SK-N-SH (cell line): ENCODE measurements around the gene PHKA2. TPM values are rescaled to one million over a fixed set of nuclear protein-coding genes. Genes with fewer than 3 reads are reported as not detected.

ENCODE experiments used
- CTCF ChIA-PET: fragments of 300-600, 350-600 bp; formaldehyde crosslinking; extraction: SDS; loops from one replicate; lab custom pipeline; 2021; lab: Yijun Ruan, JAX
- POLR2A ChIA-PET: fragments of 350-600 bp; sonication (Branson Sonifier 250); formaldehyde crosslinking; extraction: SDS; loops from one replicate; lab custom pipeline; 2020; ENCODE audit warnings: antibody characterized with exemption, inconsistent platforms; lab: Yijun Ruan, JAX
- DNase-seq: peaks from one replicate; pipeline ENCODE4 v3.0.0; 2012
- H2AFZ ChIP-seq: fragments of 200-600 bp; sonication (generic); 2 replicates; pipeline ENCODE4 v1.8.1; 2016; ENCODE audit warnings: antibody characterized with exemption, mild to moderate bottlenecking, low read depth
- H3F3A ChIP-seq: fragments of 200-600 bp; sonication (generic); replicated peaks from 2 replicates; pipeline ENCODE3; 2016; ENCODE audit warnings: antibody characterized with exemption, mild to moderate bottlenecking; ENCODE audit not compliant: insufficient read depth
- H3K27ac ChIP-seq, 2 experiments: fragments of 200-500 bp in 1 of 2; fragments of 200-600 bp in 1 of 2; sonication (Bioruptor generic) in 1 of 2; sonication (generic), shearing (Covaris generic) in 1 of 2; 2 replicates each; pipeline versions ENCODE4 v1.5.1 to v1.6.1; 2014 to 2016; ENCODE audit warnings: low read depth in 2 of 2, inconsistent platforms in 1 of 2, low read length in 1 of 2, mild to moderate bottlenecking in 1 of 2, mixed read lengths in 1 of 2
- H3K27me3 ChIP-seq: fragments of 200-600 bp; sonication (generic), shearing (Covaris generic); 2 replicates; pipeline ENCODE4 v1.6.1; 2016; ENCODE audit warnings: mixed run types; ENCODE audit not compliant: insufficient read depth
- H3K36me3 ChIP-seq, 2 experiments: fragments of 200-500 bp in 1 of 2; fragments of 200-600 bp in 1 of 2; sonication (Bioruptor generic) in 1 of 2; sonication (generic) in 1 of 2; replicated peaks in 1 of 2; 2 replicates each; pipeline versions ENCODE3 to v1.5.1; 2014 to 2016; ENCODE audit warnings: low read length in 1 of 2, mild to moderate bottlenecking in 1 of 2; ENCODE audit not compliant: insufficient read depth in 2 of 2, control insufficient read depth in 1 of 2
- H3K4me1 ChIP-seq, 2 experiments: fragments of 200-500 bp in 1 of 2; fragments of 200-600 bp in 1 of 2; sonication (Bioruptor generic) in 1 of 2; sonication (generic), shearing (Covaris generic) in 1 of 2; 2 replicates each; pipeline versions ENCODE4 v1.5.1 to v1.6.1; 2014 to 2016; ENCODE audit warnings: low read depth in 1 of 2, low read length in 1 of 2, mixed run types in 1 of 2; ENCODE audit not compliant: insufficient read depth in 2 of 2, control insufficient read depth in 1 of 2
- H3K4me2 ChIP-seq: fragments of 200-600 bp; sonication (generic), shearing (Covaris generic); 2 replicates; pipeline ENCODE4 v1.6.1; 2017; ENCODE audit warnings: mixed run types
- H3K4me3 ChIP-seq, 2 experiments: fragments of 200-500 bp in 1 of 2; fragments of 200-600 bp in 1 of 2; sonication (Bioruptor generic) in 1 of 2; sonication (generic), shearing (Covaris generic) in 1 of 2; 2 replicates each; pipeline versions ENCODE4 v1.5.1 to v1.8.1; 2014 to 2016; ENCODE audit warnings: low read depth in 2 of 2, inconsistent platforms in 1 of 2, low read length in 1 of 2, mild to moderate bottlenecking in 1 of 2, mixed read lengths in 1 of 2, moderate library complexity in 1 of 2
- H3K79me2 ChIP-seq: fragments of 200-600 bp; sonication (generic); 2 replicates; pipeline ENCODE4 v1.8.1; 2017; ENCODE audit warnings: mild to moderate bottlenecking; ENCODE audit not compliant: insufficient read depth
- H3K9ac ChIP-seq: fragments of 200-600 bp; sonication (generic); 2 replicates; pipeline ENCODE4 v1.6.1; 2017; ENCODE audit warnings: mixed run types
- H3K9me2 ChIP-seq: fragments of 200-600 bp; sonication (generic); 2 replicates; pipeline ENCODE4 v1.6.1; 2017; ENCODE audit warnings: mixed run types
- H3K9me3 ChIP-seq: fragments of 200-600 bp; sonication (generic); 2 replicates; pipeline ENCODE4 v1.6.1; 2017; ENCODE audit warnings: mixed run types, mild to moderate bottlenecking, moderate library complexity
- H4K20me1 ChIP-seq: fragments of 200-600 bp; sonication (generic); 2 replicates; pipeline ENCODE4 v1.6.1; 2017; ENCODE audit warnings: mild to moderate bottlenecking, mixed run types; ENCODE audit not compliant: insufficient read depth
- CHD2 ChIP-seq: fragments of 150-350 bp; IDR thresholded peaks from 2 replicates; pipeline ENCODE4 v1.6.1; 2018; ENCODE audit warnings: low read length; ENCODE audit not compliant: partially characterized antibody
- EP300 ChIP-seq, 2 experiments: IDR thresholded peaks; 2 replicates each; pipeline versions ENCODE4 v1.4.0 to v1.6.1; 2012; ENCODE audit warnings: borderline replicate concordance in 1 of 2, low read depth in 1 of 2, low read length in 1 of 2
- EZH2phosphoT487 ChIP-seq: fragments of 200-600 bp; sonication (generic); IDR thresholded peaks from 2 replicates; pipeline ENCODE4 v1.6.1; 2017; ENCODE audit warnings: low read depth, mixed run types, mild to moderate bottlenecking, antibody characterized with exemption, moderate library complexity, borderline replicate concordance
- FOXJ3 ChIP-seq: sonication (generic); formaldehyde crosslinking; IDR thresholded peaks from 2 replicates; pipeline ENCODE4 v1.5.1; 2020; ENCODE audit warnings: mild to moderate bottlenecking, missing genetic modification reagents
- FOXM1 ChIP-seq: IDR thresholded peaks from 2 replicates; pipeline ENCODE4 v1.4.0; 2012; ENCODE audit warnings: low read depth, mild to moderate bottlenecking
- GATA2 ChIP-seq: sonication (generic); formaldehyde crosslinking; IDR thresholded peaks from 2 replicates; pipeline ENCODE4 v1.5.0; 2020; ENCODE audit warnings: mild to moderate bottlenecking, missing genetic modification reagents
- JUND ChIP-seq: IDR thresholded peaks from 2 replicates; pipeline ENCODE4 v1.4.0; 2012
- MXI1 ChIP-seq: IDR thresholded peaks from 2 replicates; pipeline ENCODE4 v1.6.1; 2012; ENCODE audit warnings: mild to moderate bottlenecking, low read depth, low read length, improper control_type of control experiment
- NFIC ChIP-seq: IDR thresholded peaks from 2 replicates; pipeline ENCODE4 v1.4.0; 2012; ENCODE audit warnings: borderline replicate concordance
- POLR2AphosphoS5 ChIP-seq: IDR thresholded peaks from 2 replicates; pipeline ENCODE4 v1.6.1; 2012; ENCODE audit warnings: low read depth, low read length
- RCOR1 ChIP-seq: fragments of 150-350 bp; IDR thresholded peaks from 2 replicates; pipeline ENCODE4 v1.6.1; 2017; ENCODE audit warnings: antibody characterized with exemption, low read length
- RFX5 ChIP-seq: IDR thresholded peaks from 2 replicates; pipeline ENCODE4 v1.6.1; 2012; ENCODE audit warnings: mild to moderate bottlenecking, improper control_type of control experiment, low read length
- RXRA ChIP-seq: IDR thresholded peaks from 2 replicates; pipeline ENCODE4 v1.4.0; 2012; ENCODE audit warnings: low read depth, mild to moderate bottlenecking, borderline replicate concordance
- SMC3 ChIP-seq: IDR thresholded peaks from 2 replicates; pipeline ENCODE4 v1.6.1; 2012; ENCODE audit warnings: low read depth, low read length, improper control_type of control experiment
- TAF1 ChIP-seq: IDR thresholded peaks from 2 replicates; pipeline ENCODE4 v1.6.1; 2012; ENCODE audit warnings: low read depth, mild to moderate bottlenecking, low read length, moderate library complexity, borderline replicate concordance
- TCF12 ChIP-seq: IDR thresholded peaks from 2 replicates; pipeline ENCODE4 v1.4.0; 2012
- TEAD4 ChIP-seq: IDR thresholded peaks from 2 replicates; pipeline ENCODE4 v1.4.0; 2012; ENCODE audit warnings: mild to moderate bottlenecking, borderline replicate concordance; ENCODE audit not compliant: insufficient read depth
- YY1 ChIP-seq: IDR thresholded peaks from 2 replicates; pipeline ENCODE4 v1.4.0; 2012; ENCODE audit warnings: low read depth, mild to moderate bottlenecking
- WGBS: methylation state at CpG from one replicate; pipeline ENCODE4 v1.1.6; 2017; ENCODE audit warnings: low lambda C conversion rate; 5-methylcytosine and 5-hydroxymethylcytosine counted together
- polyA plus RNA-seq, 3 experiments: library from polyadenylated mRNA; depleted of rRNA; stranded (reverse); fragments of >200 nt; gene quantifications; 2 replicates each; pipeline ENCODE4 v1.2.3, GENCODE V29; 2012
- TF ChIP-seq, protein P1 (sequence below): IDR thresholded peaks from 2 replicates; pipeline ENCODE4 v1.4.0; 2012; ENCODE audit warnings: low read depth
- TF ChIP-seq, protein P2 (sequence below): fragments of 150-350 bp; IDR thresholded peaks from 2 replicates; pipeline ENCODE4 v1.6.1; 2017; ENCODE audit warnings: antibody characterized with exemption, low read length, low read depth, borderline replicate concordance
- TF ChIP-seq, protein P3 (sequence below): fragments of 200-600 bp; sonication (generic); IDR thresholded peaks from 2 replicates; pipeline ENCODE4 v1.6.1; 2017; ENCODE audit warnings: antibody characterized with exemption, mild to moderate bottlenecking, moderate library complexity
- TF ChIP-seq, protein P4 (sequence below): IDR thresholded peaks from 2 replicates; pipeline ENCODE4 v1.6.1; 2012; ENCODE audit warnings: mild to moderate bottlenecking, low read depth, low read length, moderate library complexity

Gene PHKA2
- polyA plus RNA-seq, 1 of the 3 experiments (the other 2 are of a cell fraction), result 20.5 TPM

DNA sequence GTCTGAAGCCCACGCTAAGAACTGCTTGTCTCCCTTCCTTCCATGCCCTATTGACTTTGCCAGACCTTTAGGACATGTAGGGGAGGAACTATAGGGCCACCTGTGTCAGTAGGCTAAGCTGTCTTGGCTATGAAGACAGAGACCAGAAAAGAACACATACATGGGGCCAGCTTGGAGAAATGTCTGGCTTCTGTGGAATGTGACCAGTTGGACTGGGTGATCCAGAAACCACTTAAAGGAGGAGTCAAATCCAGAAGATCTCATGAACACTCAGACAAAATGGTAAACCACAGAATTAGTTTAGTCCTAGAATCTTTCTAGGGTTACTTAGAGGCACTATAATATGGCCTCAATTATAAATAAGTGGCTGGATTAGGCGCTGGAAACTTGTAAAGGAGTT, 42.0 kb downstream of the PHKA2 start:
- POLR2A ChIA-PET, result no interaction called here
- H3K27ac ChIP-seq, result no peak overlapping the region
- no peak for DNase-seq
- H3K4me2 ChIP-seq, result no peak overlapping the region
- H3K36me3 ChIP-seq, result peaks cover 5 to 15% of the 10 kb centered on the region in 2 experiments
- no peaks in the 10 kb centered on the region for H4K20me1 ChIP-seq
- no peaks in the 10 kb centered on the region for H3K4me1 ChIP-seq
- H3K79me2 ChIP-seq, result no peaks in the 10 kb centered on the region
- H3K9ac ChIP-seq, result no peak overlapping the region
- TF ChIP-seq RFX5 (no peak), GATA2 (CRISPR knock-in tag) (no peak), TEAD4 (no peak), POLR2AphosphoS5 (no peak), RCOR1 (no peak), EZH2phosphoT487 (no peak), JUND (no peak), TCF12 (no peak), MXI1 (no peak), YY1 (no peak)
- TF ChIP-seq, protein P1, sequence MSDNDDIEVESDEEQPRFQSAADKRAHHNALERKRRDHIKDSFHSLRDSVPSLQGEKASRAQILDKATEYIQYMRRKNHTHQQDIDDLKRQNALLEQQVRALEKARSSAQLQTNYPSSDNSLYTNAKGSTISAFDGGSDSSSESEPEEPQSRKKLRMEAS, result no peak
- TF ChIP-seq, protein P2, sequence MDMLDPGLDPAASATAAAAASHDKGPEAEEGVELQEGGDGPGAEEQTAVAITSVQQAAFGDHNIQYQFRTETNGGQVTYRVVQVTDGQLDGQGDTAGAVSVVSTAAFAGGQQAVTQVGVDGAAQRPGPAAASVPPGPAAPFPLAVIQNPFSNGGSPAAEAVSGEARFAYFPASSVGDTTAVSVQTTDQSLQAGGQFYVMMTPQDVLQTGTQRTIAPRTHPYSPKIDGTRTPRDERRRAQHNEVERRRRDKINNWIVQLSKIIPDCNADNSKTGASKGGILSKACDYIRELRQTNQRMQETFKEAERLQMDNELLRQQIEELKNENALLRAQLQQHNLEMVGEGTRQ, result no peak
- TF ChIP-seq, protein P3, sequence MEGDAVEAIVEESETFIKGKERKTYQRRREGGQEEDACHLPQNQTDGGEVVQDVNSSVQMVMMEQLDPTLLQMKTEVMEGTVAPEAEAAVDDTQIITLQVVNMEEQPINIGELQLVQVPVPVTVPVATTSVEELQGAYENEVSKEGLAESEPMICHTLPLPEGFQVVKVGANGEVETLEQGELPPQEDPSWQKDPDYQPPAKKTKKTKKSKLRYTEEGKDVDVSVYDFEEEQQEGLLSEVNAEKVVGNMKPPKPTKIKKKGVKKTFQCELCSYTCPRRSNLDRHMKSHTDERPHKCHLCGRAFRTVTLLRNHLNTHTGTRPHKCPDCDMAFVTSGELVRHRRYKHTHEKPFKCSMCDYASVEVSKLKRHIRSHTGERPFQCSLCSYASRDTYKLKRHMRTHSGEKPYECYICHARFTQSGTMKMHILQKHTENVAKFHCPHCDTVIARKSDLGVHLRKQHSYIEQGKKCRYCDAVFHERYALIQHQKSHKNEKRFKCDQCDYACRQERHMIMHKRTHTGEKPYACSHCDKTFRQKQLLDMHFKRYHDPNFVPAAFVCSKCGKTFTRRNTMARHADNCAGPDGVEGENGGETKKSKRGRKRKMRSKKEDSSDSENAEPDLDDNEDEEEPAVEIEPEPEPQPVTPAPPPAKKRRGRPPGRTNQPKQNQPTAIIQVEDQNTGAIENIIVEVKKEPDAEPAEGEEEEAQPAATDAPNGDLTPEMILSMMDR, result no peak
- H2AFZ ChIP-seq, result no peak overlapping the region
- no peaks in the 10 kb centered on the region for H3F3A ChIP-seq
- H3K9me2 ChIP-seq, result no peaks in the 10 kb centered on the region
- no peaks in the 10 kb centered on the region for H3K27me3 ChIP-seq
- H3K9me3 ChIP-seq, result no peaks in the 10 kb centered on the region
- no peak overlapping the region for H3K4me3 ChIP-seq
- CTCF ChIA-PET, result interaction anchor here (0.6 to 3.1 kb wide), 2 partner anchors 9 to 351 kb away, joined by 3 to 15 read pairs; no protein-coding TSS in a partner anchor
- WGBS, result 53% methylated on average over 2 of the region's 2 CpGs

DNA sequence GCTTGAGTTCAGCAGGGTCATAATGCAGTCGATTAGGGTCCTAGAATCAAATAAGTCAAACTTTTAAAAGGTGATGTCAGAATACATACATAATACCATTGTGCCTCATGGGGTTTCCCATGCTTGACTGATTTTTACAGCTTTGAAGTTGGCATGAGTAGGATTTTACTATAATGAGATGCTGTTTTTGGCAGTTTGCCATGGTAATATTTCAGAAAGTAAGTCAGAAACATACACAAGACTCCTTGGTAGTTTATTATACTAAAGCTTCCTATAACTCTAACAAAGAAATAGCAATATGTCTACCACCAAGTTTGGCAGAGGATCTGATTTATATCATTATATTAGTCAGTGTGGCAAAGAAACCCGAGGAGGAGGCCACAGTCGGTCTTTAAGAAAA, 45.2 kb downstream of the PHKA2 start:
- Histone ChIP-seq H4K20me1 (no peaks in the 10 kb centered on the region), H3K79me2 (no peaks in the 10 kb centered on the region), H2AFZ (no peak overlapping the region), H3K9me2 (no peaks in the 10 kb centered on the region), H3K36me3 (peaks cover 5 to 15% of the 10 kb centered on the region in 2 experiments), H3K27me3 (no peaks in the 10 kb centered on the region), H3K9ac (no peak overlapping the region), H3K4me3 (no peak overlapping the region), H3K27ac (no peak overlapping the region), H3K9me3 (no peaks in the 10 kb centered on the region), H3K4me1 (no peaks in the 10 kb centered on the region), H3K4me2 (no peak overlapping the region), H3F3A (no peaks in the 10 kb centered on the region)
- 48% methylated on average over 3 of the region's 3 CpGs for WGBS
- ChIA-PET POLR2A (no interaction called here), CTCF (interaction anchor here (1.8 to 2.9 kb wide), 2 partner anchors 101 to 395 kb away, joined by 4 to 8 read pairs; no protein-coding TSS in a partner anchor)
- no peak for DNase-seq
- TF ChIP-seq FOXJ3 (CRISPR knock-in tag) (no peak), NFIC (no peak), EP300 (IDR thresholded peaks at IDR 0.05; ENCODE audit: borderline replicate concordance in 1 of 2, low read depth in 1 of 2, low read length in 1 of 2) (no peak), CHD2 (no peak), YY1 (no peak), TCF12 (no peak), RXRA (no peak), FOXM1 (no peak), SMC3 (no peak), TAF1 (no peak), RFX5 (no peak)
- TF ChIP-seq, protein P1, result no peak
- TF ChIP-seq, protein P4, sequence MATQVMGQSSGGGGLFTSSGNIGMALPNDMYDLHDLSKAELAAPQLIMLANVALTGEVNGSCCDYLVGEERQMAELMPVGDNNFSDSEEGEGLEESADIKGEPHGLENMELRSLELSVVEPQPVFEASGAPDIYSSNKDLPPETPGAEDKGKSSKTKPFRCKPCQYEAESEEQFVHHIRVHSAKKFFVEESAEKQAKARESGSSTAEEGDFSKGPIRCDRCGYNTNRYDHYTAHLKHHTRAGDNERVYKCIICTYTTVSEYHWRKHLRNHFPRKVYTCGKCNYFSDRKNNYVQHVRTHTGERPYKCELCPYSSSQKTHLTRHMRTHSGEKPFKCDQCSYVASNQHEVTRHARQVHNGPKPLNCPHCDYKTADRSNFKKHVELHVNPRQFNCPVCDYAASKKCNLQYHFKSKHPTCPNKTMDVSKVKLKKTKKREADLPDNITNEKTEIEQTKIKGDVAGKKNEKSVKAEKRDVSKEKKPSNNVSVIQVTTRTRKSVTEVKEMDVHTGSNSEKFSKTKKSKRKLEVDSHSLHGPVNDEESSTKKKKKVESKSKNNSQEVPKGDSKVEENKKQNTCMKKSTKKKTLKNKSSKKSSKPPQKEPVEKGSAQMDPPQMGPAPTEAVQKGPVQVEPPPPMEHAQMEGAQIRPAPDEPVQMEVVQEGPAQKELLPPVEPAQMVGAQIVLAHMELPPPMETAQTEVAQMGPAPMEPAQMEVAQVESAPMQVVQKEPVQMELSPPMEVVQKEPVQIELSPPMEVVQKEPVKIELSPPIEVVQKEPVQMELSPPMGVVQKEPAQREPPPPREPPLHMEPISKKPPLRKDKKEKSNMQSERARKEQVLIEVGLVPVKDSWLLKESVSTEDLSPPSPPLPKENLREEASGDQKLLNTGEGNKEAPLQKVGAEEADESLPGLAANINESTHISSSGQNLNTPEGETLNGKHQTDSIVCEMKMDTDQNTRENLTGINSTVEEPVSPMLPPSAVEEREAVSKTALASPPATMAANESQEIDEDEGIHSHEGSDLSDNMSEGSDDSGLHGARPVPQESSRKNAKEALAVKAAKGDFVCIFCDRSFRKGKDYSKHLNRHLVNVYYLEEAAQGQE, result no peak
